Fibroblast of lung (primary cell): ENCODE data around the gene MYH10.

Source experiments
- CTCF ChIP-seq, 2 donors: IDR thresholded peaks in 1 of 2; conservative IDR thresholded peaks in 1 of 2; 1 replicate in 1 of 2; 2 replicates in 1 of 2; pipeline ENCODE4 v1.5.1; 2011 to 2012; ENCODE audit warnings: low read length in 2 of 2, control low read depth in 1 of 2, inconsistent platforms in 1 of 2, low read depth in 1 of 2, mild to moderate bottlenecking in 1 of 2
- EZH2 ChIP-seq: IDR thresholded peaks from 2 replicates; pipeline ENCODE4 v1.5.1; 2012; ENCODE audit warnings: low read length, control low read depth, mild to moderate bottlenecking; ENCODE audit errors: missing control alignments

- TF ChIP-seq CTCF (conservative IDR thresholded peaks at IDR 0.05 in 1 of 2, IDR thresholded peaks at IDR 0.05 in 1 of 2; ENCODE audit: low read depth in 1 of 2, low read length in 2 of 2) (no peak), EZH2 (no peak)
These were observed 37.2 kb downstream of the MYH10 start for GRCh38 chr17:8593276-8593675.
